T-helper 17 cell (primary cell): Measurements from ENCODE around the gene KCMF1. TPM values are rescaled to one million over a fixed set of nuclear protein-coding genes. Genes with fewer than 3 reads are reported as not detected.

ENCODE experiments used
- ATAC-seq: fragments of 150-1000 bp; cut with Tn5 transposase; 2 replicates; pipeline ENCODE4 v1.10.0; 2021; ENCODE audit warnings: mild to moderate bottlenecking, moderate library complexity
- DNase-seq, 3 donors: peaks; one replicate each; pipeline versions ENCODE4 v3.0.0 to v3.0.0-alpha.2; 2020 to 2021
- H3K9me3 ChIP-seq: one replicate; pipeline ENCODE4 v1.7.0; 2013; ENCODE audit warnings: low read length, mild to moderate bottlenecking; ENCODE audit not compliant: control insufficient read depth, poor library complexity, severe bottlenecking
- H3K27ac Mint-ChIP-seq: one replicate; pipeline ENCODE4 v1.8.0; 2022; ENCODE audit warnings: mild to moderate bottlenecking, moderate library complexity, mixed read lengths
- H3K27me3 Mint-ChIP-seq: one replicate; pipeline ENCODE4 v1.8.0; 2022; ENCODE audit warnings: mixed read lengths
- H3K36me3 Mint-ChIP-seq: one replicate; pipeline ENCODE4 v1.8.0; 2022; ENCODE audit warnings: low read depth, mixed read lengths
- H3K4me1 Mint-ChIP-seq: one replicate; pipeline ENCODE4 v1.8.0; 2022; ENCODE audit warnings: mild to moderate bottlenecking, mixed read lengths
- H3K4me3 Mint-ChIP-seq: one replicate; pipeline ENCODE4 v1.8.0; 2022; ENCODE audit warnings: mild to moderate bottlenecking, moderate library complexity, mixed read lengths
- total RNA-seq, 4 donors: library from RNA in 2 of 4; stranded (reverse) in 2 of 4; gene quantifications; one replicate each; pipeline ENCODE4 v1.2.3 and lab custom pipeline; 2022 to 2026

The KCMF1 gene
- total RNA-seq, 2 donors from 2014 or later = 63.6 to 80.6 TPM

DNA sequence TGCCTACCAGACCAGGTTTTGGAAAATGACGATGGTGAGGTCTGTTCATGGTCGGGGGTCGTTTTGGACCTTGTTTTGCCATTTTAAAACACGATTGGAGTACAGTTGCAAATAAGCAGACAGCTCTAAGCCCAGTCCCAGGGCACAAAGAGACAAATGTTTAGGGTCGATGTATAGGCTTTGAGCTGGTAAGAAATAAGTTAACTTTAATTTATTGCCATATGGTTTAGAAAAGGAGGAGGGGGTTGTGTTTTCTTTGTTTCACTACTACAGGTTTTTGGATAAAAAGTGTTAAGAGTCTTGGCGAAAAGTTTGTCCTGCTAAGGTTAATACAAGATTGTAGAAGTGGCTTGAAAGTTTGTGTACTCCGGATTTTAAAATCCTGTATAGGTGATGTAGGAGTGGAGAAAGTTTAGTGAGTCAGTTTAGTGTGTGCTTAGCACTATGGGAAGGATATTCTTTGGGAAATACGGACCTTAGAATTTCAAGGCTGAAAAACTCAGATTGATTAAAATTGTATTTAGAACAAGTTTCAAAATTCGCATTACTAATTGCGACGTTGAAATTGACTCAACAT lies 1.3 kb downstream of the KCMF1 start:
- peak; percentile 1 for ATAC-seq
- H3K36me3 Mint-ChIP-seq = peaks cover 2% of the 10 kb centered on the region
- peaks cover 39% of the 10 kb centered on the region for H3K4me1 Mint-ChIP-seq

DNA sequence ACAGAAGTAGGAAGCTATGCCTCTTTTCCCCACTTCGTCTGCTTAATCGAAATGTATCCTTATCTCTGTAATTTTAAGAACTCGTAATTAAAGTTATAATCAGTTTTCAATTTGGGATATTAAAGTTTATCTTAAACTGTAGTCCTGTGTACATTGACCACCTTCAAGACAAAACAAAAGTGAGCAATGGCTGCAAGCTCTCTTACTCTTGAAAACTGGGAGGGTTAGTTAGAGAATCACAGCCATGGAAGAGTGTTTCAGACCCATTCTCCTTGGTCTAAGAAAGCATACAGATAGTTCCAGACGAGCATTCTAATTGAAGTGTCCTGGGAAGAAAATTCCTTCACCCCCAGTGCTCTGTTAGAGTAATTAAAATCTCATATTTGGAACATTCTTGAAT lies 2.0 kb downstream of the KCMF1 start:
- Mint-ChIP-seq H3K27ac (peak overlapping the region; percentile 98), H3K4me1 (peaks cover 42% of the 10 kb centered on the region), H3K36me3 (peaks cover 2% of the 10 kb centered on the region), H3K4me3 (peak overlapping the region; percentile 70), H3K27me3 (no peaks in the 10 kb centered on the region)
- DNase-seq (no peak), ATAC-seq (no peak)
- H3K9me3 ChIP-seq = no peaks in the 10 kb centered on the region

More for the DNA sequence above, 1.3 kb downstream of the KCMF1 start:
- Mint-ChIP-seq H3K4me3 (peak overlapping the region; percentile 93), H3K27ac (peak overlapping the region; percentile 98), H3K27me3 (no peaks in the 10 kb centered on the region)
- no peaks in the 10 kb centered on the region for H3K9me3 ChIP-seq
- no peak for DNase-seq

DNA sequence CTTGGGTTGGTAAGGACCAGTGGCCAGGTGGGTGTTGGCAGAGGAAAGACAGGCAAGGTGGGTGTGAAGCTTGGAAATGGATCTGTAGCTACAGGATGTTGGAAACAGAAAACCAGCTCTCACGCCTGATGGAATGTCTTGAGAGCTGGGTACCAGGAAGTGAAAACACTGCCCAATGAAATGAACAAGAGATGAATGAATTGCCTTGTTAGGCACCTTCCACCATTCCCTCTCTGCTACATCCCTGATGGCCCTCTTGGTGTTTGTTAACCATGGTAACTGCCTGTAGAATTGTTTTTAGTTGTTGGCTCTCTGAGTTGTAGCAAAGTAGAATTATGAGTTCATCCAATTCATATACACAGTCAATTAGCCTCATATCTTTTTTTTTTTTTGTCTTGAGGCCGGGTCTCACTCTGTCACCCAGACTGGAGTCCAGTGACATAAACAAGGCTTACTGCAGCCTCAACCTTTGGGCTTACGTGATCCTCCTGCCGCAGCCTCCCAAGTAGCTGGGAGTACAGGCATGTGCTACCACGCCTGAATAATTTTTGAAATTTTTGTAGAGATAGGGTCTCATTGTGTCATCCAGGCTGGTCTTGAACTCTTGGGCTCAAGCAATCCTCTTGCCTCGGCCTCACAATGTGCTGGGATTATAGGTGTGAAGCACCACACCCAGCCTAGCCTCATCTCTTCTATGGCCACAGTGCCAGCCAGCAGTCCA lies 9.5 kb downstream of the KCMF1 start:
- Mint-ChIP-seq H3K27me3 (no peaks in the 10 kb centered on the region), H3K4me1 (peaks cover 39% of the 10 kb centered on the region), H3K36me3 (no peaks in the 10 kb centered on the region), H3K4me3 (no peak overlapping the region), H3K27ac (peak overlapping the region; percentile 69)
- DNase-seq (no peak), ATAC-seq (no peak)
- no peaks in the 10 kb centered on the region for H3K9me3 ChIP-seq

DNA sequence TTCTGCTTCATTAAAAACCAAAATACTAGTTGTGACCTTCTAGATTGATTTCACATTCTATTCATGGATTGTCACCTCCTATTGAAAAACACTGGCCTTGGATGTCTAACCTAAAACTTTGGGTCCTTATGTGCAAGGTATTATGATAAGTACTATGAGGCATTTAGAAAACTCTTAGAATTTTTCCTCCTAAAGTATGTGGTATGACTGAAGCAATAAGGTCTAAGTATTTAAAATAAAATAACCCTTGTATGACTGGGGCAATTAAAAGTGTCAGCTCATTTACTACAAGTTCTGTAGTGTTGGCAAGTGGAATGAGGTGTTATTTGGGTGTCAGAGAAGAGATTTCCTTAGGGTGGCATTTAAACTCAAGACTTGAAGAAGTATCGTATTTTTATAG lies 15.1 kb downstream of the KCMF1 start:
- ATAC-seq = no peak
- no peak overlapping the region for H3K4me3 Mint-ChIP-seq
- H3K4me1 Mint-ChIP-seq = peaks cover 47% of the 10 kb centered on the region
- no peaks in the 10 kb centered on the region for H3K9me3 ChIP-seq
- DNase-seq = no peak
- H3K36me3 Mint-ChIP-seq = no peaks in the 10 kb centered on the region
- H3K27ac Mint-ChIP-seq = peak overlapping the region; percentile 91
- H3K27me3 Mint-ChIP-seq = no peaks in the 10 kb centered on the region

DNA sequence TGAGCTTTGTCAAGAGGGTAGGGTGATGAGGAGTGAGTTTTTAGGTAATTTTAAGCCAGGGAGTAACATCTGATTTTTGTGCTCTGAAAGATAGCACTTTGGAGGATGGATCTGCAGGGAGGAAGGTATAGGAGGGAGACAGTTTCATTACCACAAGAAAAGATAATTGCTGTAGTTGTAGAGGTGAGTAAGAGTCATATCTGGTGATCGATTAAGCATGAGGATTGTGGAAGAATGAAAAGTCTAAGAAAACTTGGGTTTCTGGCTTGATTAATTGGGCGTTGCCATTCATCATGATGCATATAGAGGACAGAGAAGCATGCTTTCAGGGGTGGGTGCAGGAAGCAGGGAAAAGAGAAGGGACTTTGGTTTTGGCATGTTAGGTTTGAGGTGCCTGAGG lies 18.5 kb downstream of the KCMF1 start:
- no peak overlapping the region for H3K4me3 Mint-ChIP-seq
- no peaks in the 10 kb centered on the region for H3K9me3 ChIP-seq
- H3K27me3 Mint-ChIP-seq = no peaks in the 10 kb centered on the region
- peaks cover 38% of the 10 kb centered on the region for H3K4me1 Mint-ChIP-seq
- no peaks in the 10 kb centered on the region for H3K36me3 Mint-ChIP-seq
- ATAC-seq = no peak
- no peak overlapping the region for H3K27ac Mint-ChIP-seq
- DNase-seq = no peak

DNA sequence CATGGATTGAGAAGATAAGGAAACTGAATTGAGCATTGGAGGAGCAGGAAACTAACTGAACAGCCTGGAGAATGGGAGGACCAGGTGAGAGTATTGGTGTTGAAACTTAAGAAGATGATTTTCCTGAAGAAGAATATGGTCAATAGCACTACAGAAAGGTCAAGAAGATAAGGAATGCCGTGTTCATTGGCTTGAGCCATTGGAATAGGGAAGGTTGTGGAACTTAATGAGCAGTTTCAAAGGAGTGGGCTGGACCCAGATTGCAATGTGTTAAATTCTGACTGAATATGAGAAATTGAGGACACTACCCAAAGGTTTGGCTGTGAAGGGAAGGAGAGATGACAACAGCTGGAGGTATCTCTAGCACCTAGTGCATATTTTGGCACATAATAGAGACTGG lies 19.0 kb downstream of the KCMF1 start:
- Mint-ChIP-seq H3K36me3 (no peaks in the 10 kb centered on the region), H3K27ac (no peak overlapping the region), H3K4me1 (peaks cover 39% of the 10 kb centered on the region), H3K27me3 (no peaks in the 10 kb centered on the region), H3K4me3 (no peak overlapping the region)
- no peaks in the 10 kb centered on the region for H3K9me3 ChIP-seq
- no peak for ATAC-seq
- no peak for DNase-seq

DNA sequence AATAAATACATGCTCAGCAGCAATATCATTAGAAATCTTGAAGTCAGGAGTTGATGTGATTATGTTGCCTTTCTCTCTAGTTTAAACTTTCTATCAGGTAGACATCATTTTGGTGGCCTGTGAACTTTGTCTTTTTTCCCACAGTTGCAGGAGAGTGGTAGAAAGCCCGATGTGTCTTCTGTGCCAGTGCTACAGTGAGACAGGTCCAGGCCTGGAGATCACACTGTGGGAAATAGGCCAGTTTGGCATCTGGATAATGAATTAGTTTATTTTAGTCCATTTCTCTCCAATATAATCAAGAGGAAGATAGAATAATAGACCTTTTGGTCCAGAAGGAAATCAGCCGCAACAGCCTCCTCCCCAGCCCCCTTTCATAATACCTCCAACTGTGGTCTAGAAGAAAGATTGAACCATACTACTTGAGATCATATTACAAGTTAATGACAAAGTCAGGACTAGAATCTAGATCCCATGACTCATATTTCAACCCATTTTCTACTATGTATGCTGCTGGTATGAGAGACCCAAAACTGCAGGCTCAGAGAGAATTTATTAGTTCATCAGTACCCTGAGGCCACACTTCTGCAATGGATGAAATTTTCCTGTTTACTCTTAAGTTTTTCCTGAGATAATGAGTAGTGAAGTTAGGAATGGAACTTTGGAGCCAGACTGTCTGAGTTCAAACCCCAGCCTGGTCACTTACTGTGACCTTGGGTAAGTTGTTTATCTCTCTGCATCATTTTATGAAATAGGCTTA lies 20.6 kb downstream of the KCMF1 start:
- no peak overlapping the region for H3K27ac Mint-ChIP-seq
- no peaks in the 10 kb centered on the region for H3K9me3 ChIP-seq
- H3K36me3 Mint-ChIP-seq = no peaks in the 10 kb centered on the region
- no peak for DNase-seq
- ATAC-seq = no peak
- H3K27me3 Mint-ChIP-seq = no peaks in the 10 kb centered on the region
- peaks cover 31% of the 10 kb centered on the region for H3K4me1 Mint-ChIP-seq
- H3K4me3 Mint-ChIP-seq = no peak overlapping the region

DNA sequence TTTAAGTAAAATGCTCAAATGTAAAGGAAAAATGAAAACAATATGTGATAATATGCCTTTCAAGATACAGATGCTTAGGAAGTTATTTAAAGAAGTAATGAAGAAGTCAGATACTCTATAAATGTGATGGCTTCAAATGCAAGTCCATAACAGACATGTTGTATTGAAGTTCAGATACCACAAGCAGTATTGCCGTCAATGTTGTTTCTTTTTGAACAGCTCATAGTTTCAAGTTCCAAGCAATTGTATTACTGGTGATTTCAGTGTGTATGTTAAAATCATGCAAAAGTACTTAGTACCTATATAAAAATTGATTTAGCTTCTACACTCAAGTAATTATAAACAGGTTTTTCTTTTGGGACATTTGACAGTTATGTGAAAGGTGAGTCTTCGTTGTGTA lies 24.9 kb downstream of the KCMF1 start:
- Mint-ChIP-seq H3K4me3 (no peak overlapping the region), H3K36me3 (no peaks in the 10 kb centered on the region), H3K27me3 (no peaks in the 10 kb centered on the region), H3K4me1 (peaks cover 28% of the 10 kb centered on the region), H3K27ac (peak overlapping the region; percentile 72)
- DNase-seq (no peak), ATAC-seq (no peak)
- H3K9me3 ChIP-seq = no peaks in the 10 kb centered on the region

DNA sequence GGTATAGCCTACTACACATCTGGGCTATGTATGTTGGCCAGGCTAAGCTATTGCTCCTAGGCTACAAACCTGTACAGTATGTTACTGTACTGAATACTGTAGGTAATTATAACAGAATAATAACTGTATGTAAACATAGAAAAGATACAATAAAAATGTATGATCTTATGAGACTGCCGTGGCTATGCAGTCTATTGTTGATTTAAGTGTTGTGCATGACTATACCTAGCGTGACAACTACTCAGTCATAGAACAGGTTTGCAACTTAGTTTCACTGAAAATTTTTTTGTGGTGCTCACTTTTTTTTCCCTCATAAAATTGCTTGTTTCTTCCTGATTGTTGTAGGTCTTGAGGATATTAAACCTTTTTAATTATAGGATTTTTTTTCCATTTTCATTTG lies 25.9 kb downstream of the KCMF1 start:
- no peaks in the 10 kb centered on the region for H3K36me3 Mint-ChIP-seq
- ATAC-seq = no peak

DNA sequence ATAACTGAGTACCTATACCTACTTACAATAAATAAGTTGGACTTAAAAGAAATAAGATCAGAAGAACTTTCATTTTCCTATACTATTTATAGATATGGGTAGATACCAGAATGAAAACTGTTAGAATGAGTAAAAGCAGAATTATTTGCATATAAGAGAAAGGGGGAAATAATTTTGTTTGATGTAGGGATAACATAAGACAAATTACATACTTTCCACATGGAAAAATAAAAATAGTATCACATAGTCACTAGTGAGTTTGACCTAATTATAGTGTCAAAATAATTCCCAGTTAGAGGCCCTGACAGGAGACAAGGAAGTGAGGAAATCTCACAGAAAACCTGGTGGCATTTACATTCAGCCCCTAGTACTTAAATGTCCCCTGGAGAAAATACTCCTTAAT lies 28.6 kb downstream of the KCMF1 start:
- Mint-ChIP-seq H3K27me3 (no peaks in the 10 kb centered on the region), H3K27ac (peak overlapping the region; percentile 91), H3K4me1 (peaks cover 35% of the 10 kb centered on the region), H3K4me3 (no peak overlapping the region), H3K36me3 (no peaks in the 10 kb centered on the region)
- no peak for DNase-seq
- no peak for ATAC-seq
- no peaks in the 10 kb centered on the region for H3K9me3 ChIP-seq

More for the DNA sequence above, 25.9 kb downstream of the KCMF1 start:
- no peak overlapping the region for H3K27ac Mint-ChIP-seq
- H3K4me1 Mint-ChIP-seq = peaks cover 34% of the 10 kb centered on the region
- no peaks in the 10 kb centered on the region for H3K9me3 ChIP-seq
- H3K4me3 Mint-ChIP-seq = no peak overlapping the region
- H3K27me3 Mint-ChIP-seq = no peaks in the 10 kb centered on the region
- DNase-seq = no peak

DNA sequence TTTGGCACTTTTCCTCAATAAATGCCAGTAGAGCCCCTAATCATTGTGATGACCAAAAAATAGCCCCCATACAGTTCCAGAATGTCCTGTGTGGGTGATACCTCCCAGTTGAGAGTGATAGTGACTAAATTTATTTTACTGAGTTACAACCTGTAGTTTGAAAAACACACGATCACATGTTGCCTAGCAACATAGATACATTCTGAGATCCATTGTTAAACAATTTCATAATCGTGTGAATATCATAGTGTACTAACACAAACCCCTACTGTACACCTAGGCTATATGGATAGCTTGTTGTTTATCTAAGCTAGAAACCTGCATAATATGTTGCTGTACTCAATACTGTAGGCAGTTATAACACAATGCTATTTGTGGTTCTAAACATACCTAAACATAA lies 30.6 kb downstream of the KCMF1 start:
- no peak for DNase-seq
- Mint-ChIP-seq H3K4me3 (peak overlapping the region; percentile 36), H3K27me3 (no peaks in the 10 kb centered on the region), H3K36me3 (no peaks in the 10 kb centered on the region), H3K4me1 (peaks cover 35% of the 10 kb centered on the region), H3K27ac (peak overlapping the region; percentile 86)
- no peaks in the 10 kb centered on the region for H3K9me3 ChIP-seq
- ATAC-seq = peak; percentile 67

DNA sequence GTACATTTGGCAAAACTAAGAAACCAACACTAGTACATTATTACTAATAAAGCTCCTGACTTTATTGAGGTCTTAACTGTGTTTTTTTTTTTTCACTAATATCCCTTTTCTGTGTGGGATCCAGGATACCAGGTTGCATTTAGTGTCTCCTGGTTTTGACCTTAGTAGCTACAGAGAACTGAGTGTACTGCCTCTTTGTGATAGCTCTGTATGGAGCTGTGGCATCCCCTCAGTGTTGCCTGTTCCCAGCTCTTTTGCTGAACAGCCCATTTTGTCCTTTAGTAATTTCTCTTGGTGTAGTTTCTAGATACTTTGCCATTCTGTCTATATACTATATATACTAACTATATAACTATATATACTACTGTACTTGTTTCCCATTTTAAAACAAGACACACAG lies 31.6 kb downstream of the KCMF1 start:
- Mint-ChIP-seq H3K4me1 (peaks cover 40% of the 10 kb centered on the region), H3K27ac (no peak overlapping the region), H3K27me3 (no peaks in the 10 kb centered on the region), H3K4me3 (no peak overlapping the region), H3K36me3 (no peaks in the 10 kb centered on the region)
- ATAC-seq (no peak), DNase-seq (no peak)
- no peaks in the 10 kb centered on the region for H3K9me3 ChIP-seq

DNA sequence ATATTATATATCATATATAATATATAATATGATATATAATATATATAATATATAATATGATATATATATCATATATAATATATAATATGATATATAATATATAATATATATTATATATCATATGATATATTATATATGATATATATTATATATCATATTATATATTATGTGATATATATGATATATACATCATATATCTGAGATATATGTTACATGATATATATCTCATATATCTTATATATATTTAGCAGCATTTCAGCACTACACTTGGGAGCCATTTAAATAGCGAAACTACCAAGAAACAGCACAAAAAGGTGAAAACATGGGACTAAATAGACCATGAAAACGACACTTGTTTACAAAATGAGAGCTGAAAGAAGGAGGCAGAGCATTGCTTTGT lies 37.3 kb downstream of the KCMF1 start:
- Mint-ChIP-seq H3K36me3 (no peaks in the 10 kb centered on the region), H3K27me3 (no peaks in the 10 kb centered on the region), H3K27ac (no peak overlapping the region), H3K4me1 (peaks cover 46% of the 10 kb centered on the region), H3K4me3 (no peak overlapping the region)
- DNase-seq (no peak), ATAC-seq (no peak)
- H3K9me3 ChIP-seq = no peaks in the 10 kb centered on the region
